BJ (cell line): Measurements from ENCODE around the gene DNAJB9. TPM values are rescaled to one million over a fixed set of nuclear protein-coding genes. Genes with fewer than 3 reads are reported as not detected.

Source experiments
- CTCF ChIA-PET: fragments of 350-600 bp; formaldehyde crosslinking; extraction: SDS; loops from one replicate; lab custom pipeline; 2021; ENCODE audit warnings: antibody characterized with exemption, inconsistent platforms; lab: Yijun Ruan, JAX
- POLR2A ChIA-PET: fragments of 300-600 bp; sonication (Branson Sonifier 250); formaldehyde crosslinking; extraction: SDS; loops from one replicate; lab custom pipeline; 2021; ENCODE audit warnings: antibody characterized with exemption; lab: Charles Lee
- DNase-seq: peaks from one replicate; pipeline ENCODE4 v3.0.0-alpha.2; 2011; ENCODE audit warnings: low read depth
- H3K27me3 ChIP-seq: 2 replicates; pipeline ENCODE4 v1.6.0; 2011; ENCODE audit warnings: low read length; ENCODE audit not compliant: control insufficient read depth, insufficient read depth
- H3K36me3 ChIP-seq: 2 replicates; pipeline ENCODE4 v1.5.1; 2011; ENCODE audit warnings: low read length; ENCODE audit not compliant: control insufficient read depth, insufficient read depth
- H3K4me3 ChIP-seq: 2 replicates; pipeline ENCODE4 v1.5.1; 2011; ENCODE audit warnings: low read depth, mild to moderate bottlenecking, control low read depth, low read length
- polyA plus RNA-seq: library from polyadenylated mRNA; depleted of rRNA; stranded (reverse); fragments of >200 nt; gene quantifications from 2 replicates; pipeline ENCODE4 v1.2.3, GENCODE V29; 2011
- TF ChIP-seq, protein P1 (sequence below): IDR thresholded peaks from 2 replicates; pipeline ENCODE4 v1.5.1; 2011; ENCODE audit warnings: low read depth, mild to moderate bottlenecking, control low read depth, inconsistent platforms, low read length, moderate library complexity; ENCODE audit not compliant: insufficient read depth

DNAJB9 gene
- polyA plus RNA-seq, 1 experiment, result 9.0 TPM

DNA sequence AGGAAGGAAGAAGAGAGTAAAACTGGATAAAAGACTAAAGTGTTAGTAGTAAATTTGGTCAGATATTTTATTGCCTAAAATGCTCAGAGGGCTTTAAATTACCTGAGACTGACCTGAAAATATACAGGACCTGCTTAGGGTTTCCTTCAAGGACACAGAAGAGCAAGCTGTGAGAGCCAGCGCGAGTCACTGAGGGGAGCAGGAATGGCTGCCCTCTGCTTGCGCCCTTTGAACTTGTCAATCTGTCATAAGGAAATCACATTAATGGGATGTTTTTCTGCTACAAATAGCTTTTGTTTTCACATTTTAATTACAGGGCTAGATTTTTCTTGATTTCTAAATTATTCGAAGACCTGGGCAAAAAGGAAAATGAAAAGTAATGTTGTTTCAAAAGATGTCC, 26.9 kb downstream of the DNAJB9 start:
- Histone ChIP-seq H3K27me3 (peaks cover 1% of the 10 kb centered on the region; the same call in 1 of the 2 replicates), H3K36me3 (no peaks in the 10 kb centered on the region), H3K4me3 (no peak overlapping the region)
- ChIA-PET CTCF (no interaction called here), POLR2A (no interaction called here)
- no peak for DNase-seq
- TF ChIP-seq, protein P1, sequence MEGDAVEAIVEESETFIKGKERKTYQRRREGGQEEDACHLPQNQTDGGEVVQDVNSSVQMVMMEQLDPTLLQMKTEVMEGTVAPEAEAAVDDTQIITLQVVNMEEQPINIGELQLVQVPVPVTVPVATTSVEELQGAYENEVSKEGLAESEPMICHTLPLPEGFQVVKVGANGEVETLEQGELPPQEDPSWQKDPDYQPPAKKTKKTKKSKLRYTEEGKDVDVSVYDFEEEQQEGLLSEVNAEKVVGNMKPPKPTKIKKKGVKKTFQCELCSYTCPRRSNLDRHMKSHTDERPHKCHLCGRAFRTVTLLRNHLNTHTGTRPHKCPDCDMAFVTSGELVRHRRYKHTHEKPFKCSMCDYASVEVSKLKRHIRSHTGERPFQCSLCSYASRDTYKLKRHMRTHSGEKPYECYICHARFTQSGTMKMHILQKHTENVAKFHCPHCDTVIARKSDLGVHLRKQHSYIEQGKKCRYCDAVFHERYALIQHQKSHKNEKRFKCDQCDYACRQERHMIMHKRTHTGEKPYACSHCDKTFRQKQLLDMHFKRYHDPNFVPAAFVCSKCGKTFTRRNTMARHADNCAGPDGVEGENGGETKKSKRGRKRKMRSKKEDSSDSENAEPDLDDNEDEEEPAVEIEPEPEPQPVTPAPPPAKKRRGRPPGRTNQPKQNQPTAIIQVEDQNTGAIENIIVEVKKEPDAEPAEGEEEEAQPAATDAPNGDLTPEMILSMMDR, result no peak

DNA sequence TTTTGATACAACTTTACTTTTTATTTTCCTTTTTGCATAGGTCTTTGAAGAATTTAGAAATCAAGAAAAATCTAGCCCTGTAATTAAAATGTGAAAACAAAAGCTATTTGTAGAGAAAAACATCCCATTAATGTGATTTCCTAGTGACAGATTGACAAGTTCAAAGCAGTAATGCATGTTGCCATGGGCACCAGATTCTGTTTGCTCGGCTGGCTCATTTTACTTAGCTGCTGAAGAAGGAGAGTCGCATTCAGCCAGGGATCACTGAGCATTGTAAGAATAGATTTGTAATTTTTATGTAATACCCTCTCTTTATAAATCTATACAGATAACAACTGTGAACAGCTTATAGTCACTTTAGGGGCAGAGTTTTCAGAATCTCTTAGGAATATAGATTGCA, 28.5 kb downstream of the DNAJB9 start:
- Histone ChIP-seq H3K4me3 (no peak overlapping the region), H3K27me3 (peaks cover 1% of the 10 kb centered on the region; the same call in 1 of the 2 replicates), H3K36me3 (no peaks in the 10 kb centered on the region)
- ChIA-PET POLR2A (no interaction called here), CTCF (interaction anchor here (1.5 kb wide), 1 partner anchor 12 kb away, joined by 3 read pairs; no protein-coding TSS in a partner anchor)
- no peak for DNase-seq
- TF ChIP-seq, protein P1, result no peak

DNA sequence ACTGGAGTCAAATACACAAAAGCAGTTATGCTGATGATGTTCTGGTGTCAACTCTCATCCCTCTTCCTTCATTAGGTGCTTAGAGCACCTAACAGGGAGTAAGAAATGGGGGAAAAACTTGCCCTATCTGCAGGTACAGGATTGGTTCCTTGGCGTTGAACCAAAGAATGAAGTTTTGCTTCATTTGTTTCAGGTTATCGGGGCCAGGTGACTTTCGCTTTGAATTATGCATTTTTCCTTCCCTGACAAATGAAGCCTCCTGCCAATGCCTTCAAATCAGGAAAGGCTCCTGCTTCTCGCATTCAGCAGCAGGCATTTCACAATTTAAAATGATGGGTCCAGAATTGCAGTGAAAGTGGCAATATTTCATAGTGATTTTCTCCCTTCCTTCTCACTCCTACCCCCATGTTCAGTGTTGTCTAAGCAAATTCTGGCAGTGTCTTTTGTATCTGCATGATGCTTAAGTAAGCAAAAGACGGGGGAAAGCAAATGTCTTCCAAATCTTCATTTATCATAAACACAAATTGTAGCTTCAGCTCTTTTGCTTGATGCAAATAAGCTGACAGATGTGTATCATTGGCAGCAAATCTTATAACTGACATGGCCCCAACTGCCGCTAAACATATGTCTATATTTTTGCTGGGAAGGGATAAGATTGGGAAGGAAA, 29.4 kb downstream of the DNAJB9 start:
- TF ChIP-seq, protein P1, result no peak
- Histone ChIP-seq H3K4me3 (no peak overlapping the region), H3K27me3 (peaks cover 1% of the 10 kb centered on the region; the same call in 1 of the 2 replicates), H3K36me3 (no peaks in the 10 kb centered on the region)
- no peak for DNase-seq
- ChIA-PET CTCF (no interaction called here), POLR2A (no interaction called here)

DNA sequence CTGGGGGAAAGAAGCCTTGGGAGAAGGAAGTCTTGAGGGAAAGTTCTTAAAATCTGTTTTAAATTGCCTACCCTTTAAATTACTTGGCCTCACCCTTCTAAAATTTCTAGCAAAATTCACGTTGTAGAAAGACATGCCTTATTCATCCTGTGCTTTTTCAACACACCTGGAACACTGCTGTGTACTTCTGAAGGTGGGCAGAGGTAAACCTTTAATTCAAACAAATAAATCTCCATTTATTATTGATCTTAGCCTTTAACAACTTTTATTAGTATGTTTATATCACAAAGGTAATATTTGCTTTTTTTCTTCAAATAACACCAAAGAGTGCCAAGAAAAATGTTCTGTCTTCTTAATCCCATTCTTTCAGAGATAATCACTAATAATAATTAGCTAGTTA, 30.7 kb downstream of the DNAJB9 start:
- TF ChIP-seq, protein P1, result no peak
- ChIA-PET CTCF (no interaction called here), POLR2A (no interaction called here)
- no peak overlapping the region for H3K4me3 ChIP-seq
- no peaks in the 10 kb centered on the region for H3K36me3 ChIP-seq
- DNase-seq, result no peak
- peaks cover 1% of the 10 kb centered on the region; the same call in 1 of the 2 replicates for H3K27me3 ChIP-seq

DNA sequence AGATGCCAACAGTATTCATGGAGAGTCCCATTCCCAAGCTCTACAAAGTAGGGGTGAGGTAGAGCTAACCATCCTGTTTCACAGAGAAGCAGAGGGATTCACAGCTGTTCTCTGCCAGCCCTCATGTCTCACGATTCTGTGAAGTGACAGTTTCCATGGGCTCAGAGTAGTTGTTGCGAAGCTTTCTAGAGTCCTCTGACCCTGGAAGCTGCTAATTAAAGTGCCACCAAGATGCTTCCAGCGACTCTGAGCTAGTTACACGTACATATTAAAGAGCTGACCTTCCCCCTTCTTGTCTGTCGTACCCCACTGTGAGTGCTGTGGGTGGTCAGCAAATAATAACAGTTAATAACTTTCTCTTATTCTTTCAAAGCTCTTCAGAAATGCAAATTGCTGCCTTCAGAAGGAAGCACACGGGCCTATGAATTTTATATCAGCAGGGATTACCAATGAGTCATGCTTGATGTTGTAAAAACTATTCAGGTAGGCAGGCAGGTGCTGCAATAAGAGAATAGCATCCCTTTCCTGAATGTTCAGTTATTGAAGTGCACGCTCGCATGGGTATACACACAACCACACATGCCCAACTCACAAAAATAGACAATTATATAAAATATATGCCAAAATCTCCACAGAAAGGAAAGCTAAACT, 34.1 kb downstream of the DNAJB9 start:
- H3K4me3 ChIP-seq, result no peak overlapping the region
- no peaks in the 10 kb centered on the region for H3K36me3 ChIP-seq
- POLR2A ChIA-PET, result no interaction called here
- CTCF ChIA-PET, result interaction anchor here (1.8 kb wide), 1 partner anchor 8 kb away, joined by 6 read pairs; no protein-coding TSS in a partner anchor
- peaks cover under 1% of the 10 kb centered on the region; the same call in 1 of the 2 replicates for H3K27me3 ChIP-seq
- TF ChIP-seq, protein P1, result no peak
- no peak for DNase-seq
